H9 (cell line): Measurements from ENCODE around the gene RPS27. TPM values are rescaled to one million over a fixed set of nuclear protein-coding genes. Genes with fewer than 3 reads are reported as not detected.

ENCODE experiments used
- DNase-seq: peaks from one replicate; pipeline ENCODE4 v3.0.0-alpha.2; 2017
- H2AFZ ChIP-seq: one replicate; pipeline ENCODE4 v1.6.1; 2013; ENCODE audit warnings: mild to moderate bottlenecking, low read length, control low read depth, moderate library complexity
- H2AK5ac ChIP-seq: 2 replicates; pipeline ENCODE4 v1.6.1; 2013; ENCODE audit warnings: low read length, control low read depth, mixed read lengths; ENCODE audit not compliant: insufficient read length
- H2BK120ac ChIP-seq: one replicate; pipeline ENCODE4 v1.6.1; 2013; ENCODE audit warnings: low read depth, mild to moderate bottlenecking, low read length, control low read depth, inconsistent platforms; ENCODE audit not compliant: poor library complexity, severe bottlenecking
- H2BK12ac ChIP-seq: 2 replicates; pipeline ENCODE4 v1.6.1; 2013; ENCODE audit warnings: low read length, control low read depth, mixed read lengths, low read depth; ENCODE audit not compliant: insufficient read length
- H2BK15ac ChIP-seq: 2 replicates; pipeline ENCODE4 v1.6.1; 2013; ENCODE audit warnings: low read depth, low read length, control low read depth
- H2BK20ac ChIP-seq: one replicate; pipeline ENCODE4 v1.6.1; 2013; ENCODE audit warnings: low read depth, mild to moderate bottlenecking, low read length, control low read depth, inconsistent platforms; ENCODE audit not compliant: poor library complexity, severe bottlenecking
- H2BK5ac ChIP-seq: 2 replicates; pipeline ENCODE4 v1.6.1; 2013; ENCODE audit warnings: low read length, control low read depth, mixed read lengths; ENCODE audit not compliant: insufficient read length
- H3K14ac ChIP-seq: 2 replicates; pipeline ENCODE4 v1.6.1; 2013; ENCODE audit warnings: low read length, control low read depth; ENCODE audit not compliant: insufficient read depth
- H3K18ac ChIP-seq: 2 replicates; pipeline ENCODE4 v1.6.1; 2013; ENCODE audit warnings: low read depth, mild to moderate bottlenecking, mixed read lengths, low read length, control low read depth; ENCODE audit not compliant: insufficient read length
- H3K23ac ChIP-seq: 2 replicates; pipeline ENCODE4 v1.6.1; 2013; ENCODE audit warnings: low read length, control low read depth, mixed read lengths, low read depth; ENCODE audit not compliant: insufficient read length
- H3K23me2 ChIP-seq: 2 replicates; pipeline ENCODE4 v1.6.1; 2013; ENCODE audit warnings: low read depth, mild to moderate bottlenecking, mixed read lengths, low read length, control low read depth; ENCODE audit not compliant: insufficient read length, poor library complexity, severe bottlenecking
- H3K27ac ChIP-seq: 2 replicates; pipeline ENCODE4 v1.5.1; 2013; ENCODE audit warnings: low read length, control low read depth, mixed read lengths, low read depth; ENCODE audit not compliant: insufficient read length
- H3K27me3 ChIP-seq: 2 replicates; pipeline ENCODE4 v1.6.1; 2013; ENCODE audit warnings: low read length, control low read depth, inconsistent platforms; ENCODE audit not compliant: insufficient read depth
- H3K4ac ChIP-seq: 2 replicates; pipeline ENCODE4 v1.6.1; 2013; ENCODE audit warnings: low read depth, mild to moderate bottlenecking, control low read depth, inconsistent platforms, low read length, moderate library complexity
- H3K4me1 ChIP-seq: 2 replicates; pipeline ENCODE4 v1.6.1; 2013; ENCODE audit warnings: low read length, control low read depth, inconsistent platforms; ENCODE audit not compliant: insufficient read depth
- H3K4me2 ChIP-seq: 2 replicates; pipeline ENCODE4 v1.6.1; 2013; ENCODE audit warnings: low read length, control low read depth, mixed read lengths; ENCODE audit not compliant: insufficient read length, insufficient read depth
- H3K56ac ChIP-seq: 2 replicates; pipeline ENCODE4 v1.6.1; 2013; ENCODE audit warnings: low read depth, mild to moderate bottlenecking, mixed read lengths, low read length, control low read depth; ENCODE audit not compliant: insufficient read length
- H3K79me1 ChIP-seq: 2 replicates; pipeline ENCODE4 v1.6.1; 2013; ENCODE audit warnings: low read depth, mild to moderate bottlenecking, moderate library complexity, low read length, control low read depth, inconsistent platforms; ENCODE audit not compliant: insufficient read depth, poor library complexity, severe bottlenecking
- H3K79me2 ChIP-seq: 2 replicates; pipeline ENCODE4 v1.6.1; 2013; ENCODE audit warnings: low read length, control low read depth, inconsistent platforms; ENCODE audit not compliant: insufficient read depth
- H3K9ac ChIP-seq: 2 replicates; pipeline ENCODE4 v1.6.1; 2013; ENCODE audit warnings: low read length, control low read depth, mixed read lengths; ENCODE audit not compliant: insufficient read length; ENCODE audit errors: extremely low read depth
- H3K9me3 ChIP-seq: one replicate; pipeline ENCODE4 v1.6.1; 2013; ENCODE audit warnings: low read depth, low read length, inconsistent platforms; ENCODE audit not compliant: control insufficient read depth
- H3T11ph ChIP-seq: one replicate; pipeline ENCODE4 v1.6.1; 2013; ENCODE audit warnings: mild to moderate bottlenecking, low read length, control low read depth, inconsistent platforms
- H4K20me1 ChIP-seq: one replicate; pipeline ENCODE4 v1.6.1; 2013; ENCODE audit not compliant: control insufficient read depth, insufficient read length, insufficient read depth
- H4K5ac ChIP-seq: 2 replicates; pipeline ENCODE4 v1.6.1; 2013; ENCODE audit warnings: low read depth, mild to moderate bottlenecking, mixed read lengths, low read length, control low read depth; ENCODE audit not compliant: insufficient read length
- H4K8ac ChIP-seq: replicated peaks from 2 replicates; pipeline ENCODE4 v1.6.1; 2013; ENCODE audit warnings: low read length, control low read depth, mixed read lengths, low read depth; ENCODE audit not compliant: insufficient read length
- H4K91ac ChIP-seq: 2 replicates; pipeline ENCODE4 v1.6.1; 2013; ENCODE audit warnings: low read depth, mild to moderate bottlenecking, moderate library complexity, mixed read lengths, low read length, control low read depth; ENCODE audit not compliant: insufficient read length
- H3K27ac Mint-ChIP-seq, 3 experiments: 2 replicates in 2 of 3; 3 replicates in 1 of 3; pipeline ENCODE4 v1.8.0; 2020 to 2021; ENCODE audit warnings: mixed read lengths in 3 of 3, mild to moderate bottlenecking in 1 of 3, moderate library complexity in 1 of 3
- H3K27me3 Mint-ChIP-seq: 2 replicates; pipeline ENCODE4 v1.8.0; 2021; ENCODE audit warnings: low read depth, mild to moderate bottlenecking, moderate library complexity, mixed read lengths
- H3K36me3 Mint-ChIP-seq, 3 experiments: 2 replicates in 2 of 3; 3 replicates in 1 of 3; pipeline ENCODE4 v1.8.0; 2020 to 2021; ENCODE audit warnings: low read depth in 3 of 3, mixed read lengths in 3 of 3; ENCODE audit not compliant: insufficient read depth in 1 of 3
- H3K4me1 Mint-ChIP-seq, 2 experiments: 2 replicates each; pipeline ENCODE4 v1.8.0; 2020; ENCODE audit warnings: mixed read lengths in 2 of 2
- H3K4me3 Mint-ChIP-seq, 2 experiments: 2 replicates in 1 of 2; 3 replicates in 1 of 2; pipeline ENCODE4 v1.8.0; 2020 to 2021; ENCODE audit warnings: mild to moderate bottlenecking in 2 of 2, mixed read lengths in 2 of 2, moderate library complexity in 1 of 2
- H3K9me3 Mint-ChIP-seq, 2 experiments: 2 replicates in 1 of 2; 3 replicates in 1 of 2; pipeline ENCODE4 v1.8.0; 2020; ENCODE audit warnings: mild to moderate bottlenecking in 2 of 2, mixed read lengths in 2 of 2, moderate library complexity in 1 of 2
- WGBS: extraction: QIAGEN DNeasy Blood & Tissue Kit; methylation state at CpG from one replicate; pipeline ENCODE4 v1.1.7; 2013; ENCODE audit warnings: missing lambda C conversion rate, low lambda C conversion rate, mixed read lengths; ENCODE audit not compliant: insufficient read length; ENCODE audit errors: extremely low coverage; 5-methylcytosine and 5-hydroxymethylcytosine counted together
- total RNA-seq: library from RNA; stranded (reverse); gene quantifications from 2 replicates; pipeline ENCODE4 v1.2.1, GENCODE V29; 2021
- TF ChIP-seq, protein P1 (sequence below): fragments of 200-600 bp; sonication (generic); conservative IDR thresholded peaks from 3 replicates; pipeline ENCODE4 v1.8.0; 2021; ENCODE audit warnings: antibody characterized with exemption, mild to moderate bottlenecking

Gene RPS27
- total RNA-seq, 1 experiment from 2014 or later, result 2,321 TPM

DNA sequence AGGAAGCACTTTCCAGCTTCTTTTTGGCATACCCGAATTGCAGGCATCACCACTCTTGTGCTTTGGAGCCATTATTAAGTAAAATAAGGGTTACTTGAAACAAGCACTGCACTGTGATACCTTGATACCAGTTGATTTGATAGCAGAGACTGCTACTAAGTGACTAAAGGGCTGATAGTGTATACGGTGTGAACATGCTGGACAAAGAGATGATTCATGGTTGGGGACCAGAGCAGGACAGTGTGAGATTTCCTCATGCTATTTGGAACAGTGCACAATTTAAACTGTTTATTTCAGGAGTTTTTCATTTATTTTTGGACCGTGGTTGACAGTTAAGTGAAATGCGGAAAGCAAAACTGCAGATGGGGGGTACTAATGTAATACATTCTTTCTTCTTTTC lies 9.9 kb downstream of the RPS27 start:
- H3K9me3 Mint-ChIP-seq, result peaks cover 0 to 3% of the 10 kb centered on the region in 2 experiments; a peak in 1 of 5 replicates
- TF ChIP-seq, protein P1, sequence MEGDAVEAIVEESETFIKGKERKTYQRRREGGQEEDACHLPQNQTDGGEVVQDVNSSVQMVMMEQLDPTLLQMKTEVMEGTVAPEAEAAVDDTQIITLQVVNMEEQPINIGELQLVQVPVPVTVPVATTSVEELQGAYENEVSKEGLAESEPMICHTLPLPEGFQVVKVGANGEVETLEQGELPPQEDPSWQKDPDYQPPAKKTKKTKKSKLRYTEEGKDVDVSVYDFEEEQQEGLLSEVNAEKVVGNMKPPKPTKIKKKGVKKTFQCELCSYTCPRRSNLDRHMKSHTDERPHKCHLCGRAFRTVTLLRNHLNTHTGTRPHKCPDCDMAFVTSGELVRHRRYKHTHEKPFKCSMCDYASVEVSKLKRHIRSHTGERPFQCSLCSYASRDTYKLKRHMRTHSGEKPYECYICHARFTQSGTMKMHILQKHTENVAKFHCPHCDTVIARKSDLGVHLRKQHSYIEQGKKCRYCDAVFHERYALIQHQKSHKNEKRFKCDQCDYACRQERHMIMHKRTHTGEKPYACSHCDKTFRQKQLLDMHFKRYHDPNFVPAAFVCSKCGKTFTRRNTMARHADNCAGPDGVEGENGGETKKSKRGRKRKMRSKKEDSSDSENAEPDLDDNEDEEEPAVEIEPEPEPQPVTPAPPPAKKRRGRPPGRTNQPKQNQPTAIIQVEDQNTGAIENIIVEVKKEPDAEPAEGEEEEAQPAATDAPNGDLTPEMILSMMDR, result no peak
- no peak overlapping the region for H3K23ac ChIP-seq
- H3K79me1 ChIP-seq, result no peaks in the 10 kb centered on the region
- no peak overlapping the region for H2AK5ac ChIP-seq
- H3K4me1 Mint-ChIP-seq, result no peaks in the 10 kb centered on the region
- no peak overlapping the region for H3K4me2 ChIP-seq
- H2BK20ac ChIP-seq, result no peak overlapping the region
- peaks cover 4 to 5% (median 5%) of the 10 kb centered on the region in 3 experiments for H3K36me3 Mint-ChIP-seq
- no peak overlapping the region for H2BK5ac ChIP-seq
- no peak overlapping the region for H3K4me3 Mint-ChIP-seq
- no peaks in the 10 kb centered on the region for H3K9me3 ChIP-seq
- H4K20me1 ChIP-seq, result no peaks in the 10 kb centered on the region
- no peak overlapping the region for H3T11ph ChIP-seq
- no peak overlapping the region for H3K9ac ChIP-seq
- H2BK120ac ChIP-seq, result no peak overlapping the region
- no peak overlapping the region for H2AFZ ChIP-seq
- H3K4ac ChIP-seq, result no peak overlapping the region
- no peak overlapping the region for H3K18ac ChIP-seq
- no peaks in the 10 kb centered on the region for H3K27me3 Mint-ChIP-seq
- WGBS, result no CpG with 5 or more reads among the region's 4 CpGs
- no peaks in the 10 kb centered on the region for H3K79me2 ChIP-seq
- no peaks in the 10 kb centered on the region for H3K27me3 ChIP-seq
- H3K4me1 ChIP-seq, result no peaks in the 10 kb centered on the region
- H2BK15ac ChIP-seq, result no peak overlapping the region
- H3K56ac ChIP-seq, result no peak overlapping the region
- no peaks in the 10 kb centered on the region for H3K23me2 ChIP-seq
- no peak overlapping the region for H3K27ac Mint-ChIP-seq
- H4K5ac ChIP-seq, result no peak overlapping the region
- H3K27ac ChIP-seq, result no peak overlapping the region
- no peak overlapping the region for H4K8ac ChIP-seq
- no peak overlapping the region for H3K14ac ChIP-seq
- no peak overlapping the region for H4K91ac ChIP-seq
- no peak for DNase-seq
- no peak overlapping the region for H2BK12ac ChIP-seq
